Stimulated activated CD8-positive, alpha-beta memory T cell treated with anti-CD3 and anti-CD28 coated beads, Interleukin-15, amount 100 ng/mL, for 4 hours (primary cell): ENCODE measurements around the gene SERINC5.

Experiments
- DNase-seq, 2 donors: peaks; one replicate each; pipeline ENCODE4 v3.0.0-alpha.2; 2020; ENCODE audit warnings: low read depth in 2 of 2

The SERINC5 gene

GRCh38 chr5:80068246-80068636, 187.6 kb downstream of the SERINC5 start:
- DNase-seq, result no peak

GRCh38 chr5:80067531-80068245, 188.2 kb downstream of the SERINC5 start:
- DNase-seq, result no peak

- no peak for DNase-seq
These were observed 188.8 kb downstream of the SERINC5 start for GRCh38 chr5:80067016-80067415.

GRCh38 chr5:80064124-80064523, 191.7 kb downstream of the SERINC5 start:
- DNase-seq, result no peak
